Thyroid gland (tissue), 4 donors: Measurements from ENCODE around the gene TRAF3IP1. TPM values are rescaled to one million over a fixed set of nuclear protein-coding genes. Genes with fewer than 3 reads are reported as not detected.

Source experiments
- DNase-seq, 2 donors: peaks; one replicate each; pipeline ENCODE4 v3.0.0-alpha.2; 2019
- H3K27ac ChIP-seq, 3 donors: fragments of 200-600 bp; sonication (generic); 1 replicate in 2 of 3; 2 replicates in 1 of 3; pipeline ENCODE4 v1.5.1; 2016 to 2019; ENCODE audit warnings: mild to moderate bottlenecking in 1 of 3, moderate library complexity in 1 of 3
- H3K27me3 ChIP-seq: fragments of 200-600 bp; sonication (generic); one replicate; pipeline ENCODE4 v1.5.1; 2019
- H3K36me3 ChIP-seq, 2 donors: fragments of 200-600 bp; sonication (generic); one replicate each; pipeline ENCODE4 v1.5.1; 2016 to 2019
- H3K4me1 ChIP-seq, 2 donors: fragments of 200-600 bp; sonication (generic); one replicate each; pipeline ENCODE4 v1.5.1; 2017 to 2019
- H3K4me3 ChIP-seq, 3 donors: fragments of 200-600 bp; sonication (generic); replicated peaks in 1 of 3; 1 replicate in 2 of 3; 2 replicates in 1 of 3; pipeline ENCODE4 v1.5.1; 2016; ENCODE audit warnings: mild to moderate bottlenecking in 1 of 3
- H3K9me3 ChIP-seq: fragments of 200-600 bp; sonication (generic); one replicate; pipeline ENCODE4 v1.5.1; 2017
- POLR2A ChIP-seq, 2 donors: fragments of 450-650 bp; IDR thresholded peaks; one replicate each; pipeline ENCODE4 v1.6.1; 2017; ENCODE audit warnings: antibody characterized with exemption in 2 of 2, mild to moderate bottlenecking in 2 of 2, moderate library complexity in 1 of 2
- WGBS, 2 donors: methylation state at CpG; one replicate each; pipeline ENCODE4 v1.1.5; 2017; 5-methylcytosine and 5-hydroxymethylcytosine counted together
- intact Hi-C: fragments of 100-400 bp; cut with DNase I; formaldehyde crosslinking; loops from one replicate; pipeline ENCODE4 v1.15.1; 2023
- total RNA-seq, 4 donors: library from RNA; depleted of rRNA; stranded (reverse); fragments of >200 nt; gene quantifications; one replicate each; pipeline ENCODE4 v1.2.3, GENCODE V29; 2016
- TF ChIP-seq, protein P1 (sequence below), 6 experiments: fragments of 200-600 bp in 3 of 6; fragments of 450-650 bp in 3 of 6; sonication (generic) in 3 of 6; IDR thresholded peaks; one replicate each; pipeline ENCODE4 v1.5.1; 2016 to 2019; ENCODE audit warnings: antibody characterized with exemption in 6 of 6, mild to moderate bottlenecking in 2 of 6, inconsistent platforms in 1 of 6, moderate library complexity in 1 of 6

Gene TRAF3IP1
- total RNA-seq, 4 donors from 2014 or later = 19.5 to 24.7 (median 22.2) TPM

DNA sequence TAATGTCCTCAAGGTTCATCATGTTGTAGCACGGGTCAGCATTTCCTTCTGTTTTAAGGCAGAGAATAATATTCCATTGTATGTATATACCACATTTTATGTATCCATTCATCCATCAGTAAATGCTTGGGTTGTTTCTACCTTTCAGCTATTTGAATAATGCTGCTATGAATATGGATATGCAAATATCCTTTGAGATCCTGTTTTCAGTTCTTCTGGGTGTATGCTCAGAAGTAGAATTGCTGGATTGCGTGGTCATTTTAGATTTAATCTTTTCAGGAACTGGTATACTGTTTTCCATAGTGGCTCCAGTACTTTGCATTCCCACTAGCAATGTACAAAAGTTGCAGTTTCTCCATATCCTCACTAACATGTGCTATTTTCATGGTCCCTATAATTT is 93.0 kb downstream of the TRAF3IP1 start:
- intact Hi-C loops = no loop called here
- Histone ChIP-seq H3K9me3 (no peaks in the 10 kb centered on the region), H3K36me3 (no peaks in the 10 kb centered on the region), H3K4me3 (no peak overlapping the region), H3K27me3 (no peaks in the 10 kb centered on the region), H3K4me1 (no peaks in the 10 kb centered on the region), H3K27ac (no peak overlapping the region)
- WGBS, 2 donors = 95 to 96% methylated on average over 2 of the region's 2 CpGs
- no peak for TF ChIP-seq POLR2A (IDR thresholded peaks at IDR 0.05)
- TF ChIP-seq, protein P1, sequence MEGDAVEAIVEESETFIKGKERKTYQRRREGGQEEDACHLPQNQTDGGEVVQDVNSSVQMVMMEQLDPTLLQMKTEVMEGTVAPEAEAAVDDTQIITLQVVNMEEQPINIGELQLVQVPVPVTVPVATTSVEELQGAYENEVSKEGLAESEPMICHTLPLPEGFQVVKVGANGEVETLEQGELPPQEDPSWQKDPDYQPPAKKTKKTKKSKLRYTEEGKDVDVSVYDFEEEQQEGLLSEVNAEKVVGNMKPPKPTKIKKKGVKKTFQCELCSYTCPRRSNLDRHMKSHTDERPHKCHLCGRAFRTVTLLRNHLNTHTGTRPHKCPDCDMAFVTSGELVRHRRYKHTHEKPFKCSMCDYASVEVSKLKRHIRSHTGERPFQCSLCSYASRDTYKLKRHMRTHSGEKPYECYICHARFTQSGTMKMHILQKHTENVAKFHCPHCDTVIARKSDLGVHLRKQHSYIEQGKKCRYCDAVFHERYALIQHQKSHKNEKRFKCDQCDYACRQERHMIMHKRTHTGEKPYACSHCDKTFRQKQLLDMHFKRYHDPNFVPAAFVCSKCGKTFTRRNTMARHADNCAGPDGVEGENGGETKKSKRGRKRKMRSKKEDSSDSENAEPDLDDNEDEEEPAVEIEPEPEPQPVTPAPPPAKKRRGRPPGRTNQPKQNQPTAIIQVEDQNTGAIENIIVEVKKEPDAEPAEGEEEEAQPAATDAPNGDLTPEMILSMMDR (IDR thresholded peaks at IDR 0.05) = no peak
- DNase-seq = no peak

DNA sequence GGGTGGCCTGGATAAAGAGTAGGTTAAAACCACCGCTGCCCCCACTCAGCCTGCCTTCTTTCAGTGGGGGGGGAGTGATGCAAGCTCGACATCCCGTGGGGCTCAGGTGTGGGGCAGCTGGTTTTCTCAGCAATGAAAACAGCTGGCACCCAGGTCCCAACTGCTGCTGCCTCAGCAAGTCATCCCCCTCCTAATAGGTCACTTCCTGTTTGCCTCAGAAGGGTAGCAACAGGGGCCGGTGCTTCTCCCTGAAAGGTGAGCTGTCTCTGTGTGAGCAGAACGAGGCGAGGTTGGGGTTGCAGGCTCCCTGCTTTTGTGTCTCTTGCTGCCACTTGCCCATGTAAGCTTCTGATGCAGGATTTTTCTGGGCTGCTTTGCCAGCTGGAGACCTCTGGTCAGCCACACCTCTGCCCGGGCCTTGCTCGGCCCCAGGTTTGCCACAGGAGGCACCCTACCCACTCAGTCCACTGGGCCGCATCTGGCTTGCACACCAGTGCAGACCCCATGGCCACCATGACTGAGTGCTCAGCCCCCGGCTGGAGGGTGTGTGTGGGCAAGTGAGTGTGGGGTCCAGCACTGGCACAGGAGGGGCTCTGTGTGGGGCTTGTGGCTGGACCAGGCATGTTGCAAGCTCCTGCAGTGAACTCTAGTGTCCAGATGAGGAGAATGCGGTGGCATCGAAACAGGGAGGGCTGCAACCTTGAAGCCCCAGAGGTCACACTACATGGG is 94.9 kb downstream of the TRAF3IP1 start:
- H3K27ac ChIP-seq = no peak overlapping the region
- no peak for DNase-seq
- H3K4me1 ChIP-seq = no peaks in the 10 kb centered on the region
- no peaks in the 10 kb centered on the region for H3K36me3 ChIP-seq
- no peak for TF ChIP-seq POLR2A (IDR thresholded peaks at IDR 0.05)
- TF ChIP-seq, protein P1 (IDR thresholded peaks at IDR 0.05) = no peak
- H3K9me3 ChIP-seq = no peaks in the 10 kb centered on the region
- intact Hi-C loops = no loop called here
- 91 to 95% methylated on average over 8 of the region's 12 CpGs for WGBS, 2 donors
- H3K4me3 ChIP-seq = no peak overlapping the region
- no peaks in the 10 kb centered on the region for H3K27me3 ChIP-seq

DNA sequence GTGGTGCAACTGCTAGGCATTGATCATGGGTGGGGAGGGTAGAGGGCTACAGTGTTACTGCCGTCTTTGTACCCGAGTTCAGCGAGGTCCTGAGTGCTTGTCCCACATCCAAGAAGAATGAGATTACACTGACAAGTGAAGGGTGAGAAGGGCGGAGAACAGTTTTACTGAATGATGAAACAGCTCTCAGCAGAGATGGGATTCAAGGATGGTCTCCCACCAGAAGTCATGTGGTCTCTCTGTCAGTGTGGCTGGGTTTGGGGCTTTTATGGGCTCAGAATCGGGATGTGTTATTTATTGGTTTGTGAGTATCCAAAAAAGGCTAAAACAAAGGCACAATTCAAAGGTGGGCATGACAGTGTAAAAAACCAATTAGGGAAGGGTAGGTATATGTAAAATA is 95.6 kb downstream of the TRAF3IP1 start:
- H3K4me1 ChIP-seq = peaks cover 0 to 5% of the 10 kb centered on the region in 2 donors
- no peaks in the 10 kb centered on the region for H3K27me3 ChIP-seq
- H3K4me3 ChIP-seq = no peak overlapping the region
- H3K27ac ChIP-seq = no peak overlapping the region
- no peaks in the 10 kb centered on the region for H3K9me3 ChIP-seq
- no peak for DNase-seq
- WGBS, 2 donors = 93 to 100% methylated on average over 5 of the region's 5 CpGs
- no peak for TF ChIP-seq POLR2A (IDR thresholded peaks at IDR 0.05)
- TF ChIP-seq, protein P1 (IDR thresholded peaks at IDR 0.05) = no peak
- intact Hi-C loops = no loop called here
- H3K36me3 ChIP-seq = no peaks in the 10 kb centered on the region

DNA sequence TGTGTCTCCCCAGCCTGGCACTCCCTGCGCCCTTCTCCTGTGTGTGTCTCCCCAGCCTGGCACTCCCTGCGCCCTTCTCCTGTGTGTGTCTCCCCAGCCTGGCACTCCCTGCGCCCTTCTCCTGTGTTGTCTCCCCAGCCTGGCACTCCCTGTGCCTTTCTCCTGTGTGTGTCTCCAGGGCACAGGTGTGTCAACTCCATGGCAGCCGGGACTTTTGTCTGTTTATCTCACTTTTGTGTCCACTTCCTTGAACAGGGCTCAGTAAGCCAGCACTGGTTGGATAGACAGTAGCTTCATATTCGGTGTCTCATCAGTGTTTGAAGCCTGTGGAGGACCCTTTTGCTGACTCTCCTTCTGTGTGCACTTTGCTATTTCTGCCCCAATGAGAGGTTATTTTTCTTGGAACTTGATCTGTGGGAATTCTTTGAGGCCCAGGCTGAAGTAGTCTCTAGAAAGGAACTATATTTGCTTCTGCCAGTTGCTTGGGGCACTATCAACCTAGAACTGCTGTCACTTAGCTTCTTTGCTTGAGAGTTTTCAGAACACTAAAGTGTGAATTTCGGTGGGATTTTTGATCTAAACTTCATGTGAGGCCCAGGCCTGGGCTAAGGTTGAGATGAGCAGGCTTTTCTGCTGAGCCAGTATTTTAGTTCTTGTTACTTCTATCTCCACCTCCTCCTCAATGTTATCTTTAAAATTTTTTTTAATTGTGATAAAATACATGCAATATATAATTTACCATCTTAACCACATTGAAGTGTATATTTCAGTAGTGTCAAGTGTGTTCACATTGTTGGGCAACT is 98.1 kb downstream of the TRAF3IP1 start:
- TF ChIP-seq POLR2A (IDR thresholded peaks at IDR 0.05) = no peak
- TF ChIP-seq, protein P1 (IDR thresholded peaks at IDR 0.05) = no peak
- H3K36me3 ChIP-seq = no peaks in the 10 kb centered on the region
- no peak overlapping the region for H3K4me3 ChIP-seq
- no peaks in the 10 kb centered on the region for H3K27me3 ChIP-seq
- no peaks in the 10 kb centered on the region for H3K9me3 ChIP-seq
- no peak overlapping the region for H3K27ac ChIP-seq
- intact Hi-C loops = no loop called here
- H3K4me1 ChIP-seq = peaks cover 0 to 7% of the 10 kb centered on the region in 2 donors
- 57 to 69% methylated on average over 5 to 6 of the region's 6 CpGs for WGBS, 2 donors
- DNase-seq = no peak

DNA sequence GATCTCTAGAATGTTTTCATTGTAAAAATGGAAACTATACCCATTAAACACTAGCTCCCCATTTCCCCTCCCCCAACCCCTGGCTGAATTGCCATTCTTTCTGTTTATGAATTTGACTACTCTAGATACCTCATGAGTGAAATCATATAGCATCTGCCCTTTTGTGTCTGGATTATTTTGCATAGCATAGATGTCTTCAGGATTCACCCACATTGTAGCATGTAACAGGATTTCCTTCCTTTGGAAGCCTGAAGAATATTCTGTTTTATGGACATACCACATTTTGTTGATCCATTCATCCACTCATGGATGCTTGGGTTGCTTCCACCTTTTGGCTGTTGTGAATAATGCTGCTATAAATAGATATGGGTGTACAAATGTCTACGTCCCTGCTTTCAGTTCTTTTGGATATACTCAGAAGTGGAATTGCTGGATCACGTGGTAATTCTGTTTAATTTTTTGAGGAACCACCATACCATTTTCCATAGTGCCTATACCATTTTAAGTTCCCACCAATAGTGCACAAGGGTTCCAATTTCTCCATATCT is 98.8 kb downstream of the TRAF3IP1 start:
- TF ChIP-seq, protein P1 (IDR thresholded peaks at IDR 0.05) = no peak
- TF ChIP-seq POLR2A (IDR thresholded peaks at IDR 0.05) = no peak
- H3K4me1 ChIP-seq = peaks cover 0 to 7% of the 10 kb centered on the region in 2 donors
- H3K27me3 ChIP-seq = no peaks in the 10 kb centered on the region
- no peaks in the 10 kb centered on the region for H3K36me3 ChIP-seq
- H3K9me3 ChIP-seq = no peaks in the 10 kb centered on the region
- H3K27ac ChIP-seq = no peak overlapping the region
- no peak overlapping the region for H3K4me3 ChIP-seq
- intact Hi-C loops = no loop called here
- 85 to 89% methylated on average over 2 of the region's 2 CpGs for WGBS, 2 donors
- DNase-seq = no peak
